Measurements from ENCODE around the gene ELOVL1.
A peak's percentile ranks its signal among the peaks of the same experiment; 100 is the strongest.

The ELOVL1 gene

GRCh38 chr1:43334453-43335205, 33.2 kb downstream of the ELOVL1 start:
- no peak for TF ChIP-seq USF1 (IDR thresholded peaks at IDR 0.05)
- TF ChIP-seq RAD21 (IDR thresholded peaks at IDR 0.05; ENCODE audit: low read depth) = peak; percentile 4; the same call in 1 of the 2 replicates
- no peak for TF ChIP-seq REST (IDR thresholded peaks at IDR 0.05; ENCODE audit: low read depth)

- no peak for TF ChIP-seq NFIC (IDR thresholded peaks at IDR 0.05)
Measured at GRCh38 chr1:43331688-43332087, 36.1 kb downstream of the ELOVL1 start.

GRCh38 chr1:43329995-43330751, 37.6 kb downstream of the ELOVL1 start:
- TF ChIP-seq YY1 (IDR thresholded peaks at IDR 0.05; ENCODE audit: low read depth) (no peak), TAF1 (IDR thresholded peaks at IDR 0.05; ENCODE audit: low read depth) (no peak), CEBPB (IDR thresholded peaks at IDR 0.05) (no peak), EGR1 (IDR thresholded peaks at IDR 0.05) (no peak), USF1 (IDR thresholded peaks at IDR 0.05) (no peak), NFIC (IDR thresholded peaks at IDR 0.05) (no peak), ZBTB7A (IDR thresholded peaks at IDR 0.05; ENCODE audit: low read depth) (no peak), EP300 (IDR thresholded peaks at IDR 0.05; ENCODE audit: borderline replicate concordance) (no peak), RAD21 (IDR thresholded peaks at IDR 0.05; ENCODE audit: low read depth) (no peak)

GRCh38 chr1:43327549-43328292, 40.1 kb downstream of the ELOVL1 start:
- no peak for TF ChIP-seq USF1 (IDR thresholded peaks at IDR 0.05)
- TF ChIP-seq TCF12 (IDR thresholded peaks at IDR 0.05; ENCODE audit: low read depth) = no peak

GRCh38 chr1:43325381-43325780, 42.4 kb downstream of the ELOVL1 start:
- TF ChIP-seq MAX (IDR thresholded peaks at IDR 0.05) (no peak), EP300 (IDR thresholded peaks at IDR 0.05; ENCODE audit: borderline replicate concordance) (no peak), EGR1 (IDR thresholded peaks at IDR 0.05) (no peak), ZBTB7A (IDR thresholded peaks at IDR 0.05; ENCODE audit: low read depth) (no peak), TCF12 (IDR thresholded peaks at IDR 0.05; ENCODE audit: low read depth) (no peak), TEAD4 (IDR thresholded peaks at IDR 0.05) (no peak), CREB1 (IDR thresholded peaks at IDR 0.05; ENCODE audit: low read depth) (no peak), FOXM1 (IDR thresholded peaks at IDR 0.05; ENCODE audit: borderline replicate concordance, low read depth) (no peak)

- no peak for TF ChIP-seq USF1 (IDR thresholded peaks at IDR 0.05)
- no peak for TF ChIP-seq REST (IDR thresholded peaks at IDR 0.05; ENCODE audit: low read depth)
- TF ChIP-seq TCF12 (IDR thresholded peaks at IDR 0.05; ENCODE audit: low read depth) = no peak
- TF ChIP-seq FOXM1 (IDR thresholded peaks at IDR 0.05; ENCODE audit: borderline replicate concordance, low read depth) = no peak
- no peak for TF ChIP-seq RAD21 (IDR thresholded peaks at IDR 0.05; ENCODE audit: low read depth)
- no peak for TF ChIP-seq CREB1 (IDR thresholded peaks at IDR 0.05; ENCODE audit: low read depth)
- TF ChIP-seq ZBTB7A (IDR thresholded peaks at IDR 0.05; ENCODE audit: low read depth) = no peak
- no peak for TF ChIP-seq TEAD4 (IDR thresholded peaks at IDR 0.05)
- no peak for TF ChIP-seq MAX (IDR thresholded peaks at IDR 0.05)
- TF ChIP-seq CEBPB (IDR thresholded peaks at IDR 0.05) = no peak
- no peak for TF ChIP-seq YY1 (IDR thresholded peaks at IDR 0.05; ENCODE audit: low read depth)
- no peak for TF ChIP-seq EGR1 (IDR thresholded peaks at IDR 0.05)
- no peak for TF ChIP-seq EP300 (IDR thresholded peaks at IDR 0.05; ENCODE audit: borderline replicate concordance)
- no peak for TF ChIP-seq TAF1 (IDR thresholded peaks at IDR 0.05; ENCODE audit: low read depth)
- no peak for TF ChIP-seq NFIC (IDR thresholded peaks at IDR 0.05)
Measured at GRCh38 chr1:43324810-43325209, 43.0 kb downstream of the ELOVL1 start.
